ENCODE results near the gene DGLUCY. TPM values are rescaled to one million over a fixed set of nuclear protein-coding genes. Genes with fewer than 3 reads are reported as not detected.
"Not testable (repeated sequence)": the region's sequence is repeated elsewhere in the genome, so short reads cannot be mapped to it uniquely, and the experiment has no call there.

DGLUCY gene
- total RNA-seq, 1 donor from 2014 or later, result 28.1 TPM

DNA sequence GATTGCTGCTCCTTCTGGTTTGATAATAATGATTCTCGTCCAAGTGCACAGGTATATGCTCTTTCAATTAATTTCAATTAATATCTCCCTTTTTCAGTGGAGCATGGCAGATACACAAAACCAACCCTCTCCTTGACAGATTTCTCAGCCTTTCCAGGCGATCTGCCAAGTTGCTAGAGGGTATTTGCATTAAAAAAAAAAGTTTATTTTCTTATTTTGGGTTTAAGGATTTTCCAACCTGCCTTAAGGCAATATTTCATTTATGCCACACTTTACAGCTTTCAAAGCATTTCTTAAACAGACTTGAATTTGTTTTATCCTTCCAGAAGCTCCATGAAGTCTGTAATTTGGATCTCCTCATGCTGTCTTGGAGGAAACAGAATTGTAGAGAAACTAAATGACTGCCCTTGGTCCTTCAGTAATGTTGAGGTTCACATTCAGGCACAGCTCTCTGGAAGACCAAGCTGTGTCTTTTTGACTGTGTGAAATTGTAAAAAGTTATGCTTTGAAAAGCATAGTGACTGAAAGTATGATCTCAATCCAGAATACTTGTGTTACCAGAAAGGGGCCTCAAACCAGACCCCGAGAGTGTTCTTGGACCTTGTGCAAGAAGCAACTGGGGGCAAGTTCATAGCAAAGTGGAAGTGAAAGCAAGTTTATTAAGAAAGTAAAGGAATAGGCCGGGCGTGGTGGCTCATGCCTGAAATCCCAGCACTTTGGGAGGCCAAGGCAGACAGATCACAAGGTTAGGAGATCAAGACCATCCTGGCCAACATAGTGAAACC is 2.3 kb downstream of the DGLUCY start:
- H3K4me1 Mint-ChIP-seq, result peaks cover 63% of the 10 kb centered on the region
- H3K27me3 Mint-ChIP-seq, result no peaks in the 10 kb centered on the region
- peaks cover 41% of the 10 kb centered on the region for H3K36me3 Mint-ChIP-seq (ENCODE audit: low read depth)
- H3K4me3 Mint-ChIP-seq, result peak overlapping the region; percentile 93
- H3K27ac Mint-ChIP-seq, result peak overlapping the region; percentile 97
- peak; percentile 72 for DNase-seq
- intact Hi-C loops (cut with micrococcal nuclease), result loop anchor here (1.0 to 2.0 kb wide), 3 partner anchors 23 to 146 kb away; no protein-coding TSS in a partner anchor
- H3K9me3 Mint-ChIP-seq, result peaks cover 11% of the 10 kb centered on the region

- Mint-ChIP-seq H3K27ac (peak overlapping the region; percentile 97), H3K9me3 (peaks cover 11% of the 10 kb centered on the region), H3K4me1 (peaks cover 67% of the 10 kb centered on the region), H3K4me3 (peak overlapping the region; percentile 93), H3K36me3 (ENCODE audit: low read depth) (peaks cover 45% of the 10 kb centered on the region), H3K27me3 (no peaks in the 10 kb centered on the region)
- peak; percentile 72 for DNase-seq
- intact Hi-C loops (cut with micrococcal nuclease), result loop anchor here (2.0 kb wide), 1 partner anchor 22 kb away; no protein-coding TSS in a partner anchor
Observed at GRCh38 chr14:91116913-91117588, 3.2 kb downstream of the DGLUCY start.

DNA sequence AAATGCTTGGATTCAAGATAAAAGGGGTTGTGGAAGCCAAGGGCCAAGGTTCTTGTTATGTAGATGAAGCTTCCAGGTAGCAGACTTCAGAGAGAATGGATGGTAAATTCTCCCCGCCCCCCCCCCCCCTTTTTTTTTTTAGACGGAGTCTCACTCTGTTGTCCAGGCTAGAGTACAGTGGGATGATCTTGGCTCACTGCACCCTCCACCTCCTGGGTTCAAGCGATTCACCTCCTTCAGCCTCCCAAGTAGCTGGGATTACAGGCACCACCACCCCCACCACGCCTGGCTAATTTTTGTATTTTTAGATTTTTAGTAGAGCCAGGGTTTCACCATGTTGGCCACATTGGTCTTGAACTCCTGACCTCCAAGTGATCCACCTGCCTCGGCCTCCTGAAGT is 4.1 kb downstream of the DGLUCY start:
- no peak overlapping the region for H3K27ac Mint-ChIP-seq
- H3K9me3 Mint-ChIP-seq, result peaks cover 11% of the 10 kb centered on the region
- peak overlapping the region; percentile 93 for H3K4me3 Mint-ChIP-seq
- no peak for DNase-seq
- H3K36me3 Mint-ChIP-seq (ENCODE audit: low read depth), result peaks cover 48% of the 10 kb centered on the region
- H3K4me1 Mint-ChIP-seq, result peaks cover 63% of the 10 kb centered on the region
- no peaks in the 10 kb centered on the region for H3K27me3 Mint-ChIP-seq
- intact Hi-C loops (cut with micrococcal nuclease), result loop anchor here (2.0 kb wide), 1 partner anchor 21 kb away; no protein-coding TSS in a partner anchor

GRCh38 chr14:91118511-91119068 is 4.7 kb downstream of the DGLUCY start:
- intact Hi-C loops (cut with micrococcal nuclease), result no loop called here
- no peak overlapping the region for H3K27ac Mint-ChIP-seq
- peaks cover 51% of the 10 kb centered on the region for H3K36me3 Mint-ChIP-seq (ENCODE audit: low read depth)
- no peak overlapping the region for H3K4me3 Mint-ChIP-seq
- H3K4me1 Mint-ChIP-seq, result peaks cover 62% of the 10 kb centered on the region
- H3K9me3 Mint-ChIP-seq, result peaks cover 11% of the 10 kb centered on the region
- DNase-seq, result no peak
- no peaks in the 10 kb centered on the region for H3K27me3 Mint-ChIP-seq

- H3K4me1 Mint-ChIP-seq, result peaks cover 62% of the 10 kb centered on the region
- peak overlapping the region; percentile 17 for H3K4me3 Mint-ChIP-seq
- peak overlapping the region; percentile 67 for H3K27ac Mint-ChIP-seq
- intact Hi-C loops (cut with micrococcal nuclease), result no loop called here
- peaks cover 59% of the 10 kb centered on the region for H3K36me3 Mint-ChIP-seq (ENCODE audit: low read depth)
- DNase-seq, result no peak
- peaks cover 11% of the 10 kb centered on the region for H3K9me3 Mint-ChIP-seq
- no peaks in the 10 kb centered on the region for H3K27me3 Mint-ChIP-seq
Observed at GRCh38 chr14:91119556-91120311, 5.9 kb downstream of the DGLUCY start.

DNA sequence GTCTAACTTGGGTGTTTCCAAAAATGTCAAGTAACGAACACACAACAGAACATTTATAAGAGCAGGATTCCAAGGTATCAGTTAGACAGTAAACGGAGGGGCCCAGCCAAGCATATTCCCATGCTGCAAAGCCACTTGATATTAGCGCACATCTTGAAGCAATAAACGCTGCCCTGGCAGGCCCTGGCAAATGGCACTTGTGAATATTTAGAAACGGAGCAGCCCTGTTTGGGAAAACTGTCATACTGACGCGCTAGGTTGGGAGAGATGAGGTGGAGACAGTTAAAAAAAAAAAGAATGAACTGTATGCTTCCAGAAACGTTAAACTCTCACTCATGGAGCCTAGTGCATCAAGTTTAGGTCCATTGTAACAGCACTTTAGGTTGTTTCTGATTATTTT is 9.3 kb downstream of the DGLUCY start:
- Mint-ChIP-seq H3K4me1 (peaks cover 47% of the 10 kb centered on the region), H3K36me3 (ENCODE audit: low read depth) (peaks cover 78% of the 10 kb centered on the region), H3K9me3 (peaks cover 14% of the 10 kb centered on the region)

GRCh38 chr14:91124406-91125270 is 10.8 kb downstream of the DGLUCY start:
- DNase-seq; H3K27ac Mint-ChIP-seq; H3K4me3 Mint-ChIP-seq; H3K27me3 Mint-ChIP-seq; H3K9me3 Mint-ChIP-seq; intact Hi-C loops (cut with micrococcal nuclease): not testable (repeated sequence)
- Mint-ChIP-seq H3K36me3 (ENCODE audit: low read depth) (peaks cover 72% of the 10 kb centered on the region), H3K4me1 (peaks cover 40% of the 10 kb centered on the region)

More for the DNA sequence above, 9.3 kb downstream of the DGLUCY start:
- Mint-ChIP-seq H3K4me3 (no peak overlapping the region), H3K27me3 (no peaks in the 10 kb centered on the region), H3K27ac (no peak overlapping the region)
- intact Hi-C loops (cut with micrococcal nuclease), result no loop called here
- no peak for DNase-seq

- peak overlapping the region; percentile 70 for H3K27ac Mint-ChIP-seq
Observed at GRCh38 chr14:91125271-91125660, 11.4 kb downstream of the DGLUCY start.

GRCh38 chr14:91125801-91126200 is 11.9 kb downstream of the DGLUCY start:
- H3K4me3 Mint-ChIP-seq, result no peak overlapping the region
- H3K36me3 Mint-ChIP-seq (ENCODE audit: low read depth), result peaks cover 71% of the 10 kb centered on the region
- DNase-seq, result no peak
- H3K4me1 Mint-ChIP-seq, result peaks cover 34% of the 10 kb centered on the region
- peaks cover 6% of the 10 kb centered on the region for H3K9me3 Mint-ChIP-seq
- H3K27ac Mint-ChIP-seq, result no peak overlapping the region
- H3K27me3 Mint-ChIP-seq, result no peaks in the 10 kb centered on the region
- intact Hi-C loops (cut with micrococcal nuclease), result no loop called here

More at GRCh38 chr14:91125271-91125660, 11.4 kb downstream of the DGLUCY start:
- intact Hi-C loops (cut with micrococcal nuclease), result no loop called here
- no peak for DNase-seq
- Mint-ChIP-seq H3K27me3 (no peaks in the 10 kb centered on the region), H3K4me1 (peaks cover 37% of the 10 kb centered on the region), H3K36me3 (ENCODE audit: low read depth) (peaks cover 70% of the 10 kb centered on the region), H3K4me3 (no peak overlapping the region), H3K9me3 (peaks cover 6% of the 10 kb centered on the region)

- no peak for DNase-seq
- H3K4me1 Mint-ChIP-seq, result peaks cover 26% of the 10 kb centered on the region
- H3K27me3 Mint-ChIP-seq, result no peaks in the 10 kb centered on the region
- intact Hi-C loops (cut with micrococcal nuclease), result no loop called here
- peaks cover 71% of the 10 kb centered on the region for H3K36me3 Mint-ChIP-seq (ENCODE audit: low read depth)
- H3K9me3 Mint-ChIP-seq, result peaks cover 6% of the 10 kb centered on the region
- no peak overlapping the region for H3K4me3 Mint-ChIP-seq
- H3K27ac Mint-ChIP-seq, result no peak overlapping the region
Observed at GRCh38 chr14:91126761-91127160, 12.9 kb downstream of the DGLUCY start.

DNA sequence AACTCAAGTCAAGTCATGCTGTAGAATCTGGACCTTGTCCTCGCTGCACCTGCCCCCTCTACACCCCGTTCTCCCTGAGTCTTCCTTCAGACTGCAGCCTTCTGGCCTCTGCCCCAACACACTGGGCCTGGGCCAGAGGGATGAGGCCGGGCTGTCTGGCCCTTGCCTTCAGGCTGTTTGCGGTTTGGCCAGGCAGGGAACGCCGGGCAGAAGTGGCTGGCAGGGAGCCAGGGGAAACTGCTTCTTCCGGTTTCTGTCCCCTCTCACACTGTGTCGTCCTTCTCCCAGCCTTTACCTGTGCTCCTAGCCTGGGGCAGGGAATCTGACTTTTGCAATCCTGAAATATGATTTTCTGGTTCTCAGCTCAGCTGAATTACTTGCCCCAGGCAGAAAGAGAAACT is 13.5 kb downstream of the DGLUCY start:
- H3K4me3 Mint-ChIP-seq, result no peak overlapping the region

GRCh38 chr14:91127924-91128323 is 14.1 kb downstream of the DGLUCY start:
- no peaks in the 10 kb centered on the region for H3K27me3 Mint-ChIP-seq

More for the DNA sequence above, 13.5 kb downstream of the DGLUCY start:
- intact Hi-C loops (cut with micrococcal nuclease), result no loop called here
- DNase-seq, result no peak
- peaks cover 6% of the 10 kb centered on the region for H3K9me3 Mint-ChIP-seq
- H3K27me3 Mint-ChIP-seq, result no peaks in the 10 kb centered on the region
- peaks cover 26% of the 10 kb centered on the region for H3K4me1 Mint-ChIP-seq
- peaks cover 74% of the 10 kb centered on the region for H3K36me3 Mint-ChIP-seq (ENCODE audit: low read depth)
- no peak overlapping the region for H3K27ac Mint-ChIP-seq

DNA sequence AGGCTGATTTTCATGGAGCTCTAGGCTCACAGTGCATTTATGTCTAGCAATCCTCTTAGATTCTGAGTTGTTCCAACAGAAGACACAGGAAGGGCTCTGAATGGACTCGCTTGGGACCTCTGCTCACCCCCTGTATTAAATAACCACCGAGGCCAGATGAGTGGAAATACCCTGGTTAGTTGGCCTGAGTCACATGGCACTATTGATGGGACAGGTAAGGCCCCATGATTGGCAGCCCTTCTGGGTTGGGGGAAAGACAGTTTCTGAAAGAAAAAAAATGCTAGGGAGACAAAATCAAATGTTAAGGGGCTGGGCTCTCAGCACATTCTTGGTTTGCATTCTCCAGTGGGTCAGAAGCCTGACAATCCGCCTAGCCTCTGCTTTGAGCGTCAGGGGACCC is 14.8 kb downstream of the DGLUCY start:
- no peak for DNase-seq
- H3K4me1 Mint-ChIP-seq, result peaks cover 22% of the 10 kb centered on the region
- peak overlapping the region; percentile 44 for H3K27ac Mint-ChIP-seq
- H3K27me3 Mint-ChIP-seq, result no peaks in the 10 kb centered on the region
- H3K4me3 Mint-ChIP-seq, result no peak overlapping the region
- peaks cover 6% of the 10 kb centered on the region for H3K9me3 Mint-ChIP-seq
- intact Hi-C loops (cut with micrococcal nuclease), result no loop called here
- H3K36me3 Mint-ChIP-seq (ENCODE audit: low read depth), result peaks cover 80% of the 10 kb centered on the region

More at GRCh38 chr14:91127924-91128323, 14.1 kb downstream of the DGLUCY start:
- H3K4me3 Mint-ChIP-seq, result no peak overlapping the region
- DNase-seq, result no peak
- intact Hi-C loops (cut with micrococcal nuclease), result no loop called here
- no peak overlapping the region for H3K27ac Mint-ChIP-seq
- H3K36me3 Mint-ChIP-seq (ENCODE audit: low read depth), result peaks cover 77% of the 10 kb centered on the region
- H3K9me3 Mint-ChIP-seq, result peaks cover 6% of the 10 kb centered on the region
- peaks cover 25% of the 10 kb centered on the region for H3K4me1 Mint-ChIP-seq

All from activated CD4-positive, alpha-beta T cell treated with anti-CD3 and anti-CD28 coated beads, Interleukin-2, amount 10 ng/mL, durations not matched to agents 24 days and 14 days (primary cell).